Trophoblast cell (in vitro differentiated cells and primary cell): ENCODE results near the gene SREBF2.
A peak's percentile ranks its signal among the peaks of the same experiment; 100 is the strongest.

Experiments
- DNase-seq, 2 donors: peaks; one replicate each; pipeline ENCODE4 v3.0.0-alpha.2; 2016
- H2AFZ ChIP-seq: 2 replicates; pipeline ENCODE4 v1.6.1; 2013; ENCODE audit warnings: low read length, moderate library complexity, mild to moderate bottlenecking; ENCODE audit not compliant: insufficient read depth, poor library complexity
- H2AK5ac ChIP-seq: 2 replicates; pipeline ENCODE4 v1.6.1; 2013; ENCODE audit warnings: mild to moderate bottlenecking, low read length
- H2BK120ac ChIP-seq: 2 replicates; pipeline ENCODE4 v1.6.1; 2013; ENCODE audit warnings: low read length, mild to moderate bottlenecking, moderate library complexity; ENCODE audit not compliant: insufficient read depth, poor library complexity
- H2BK12ac ChIP-seq: 2 replicates; pipeline ENCODE4 v1.6.1; 2013; ENCODE audit warnings: mild to moderate bottlenecking, low read length, moderate library complexity
- H2BK5ac ChIP-seq: 2 replicates; pipeline ENCODE4 v1.6.1; 2013; ENCODE audit warnings: low read length, low read depth, moderate library complexity, mild to moderate bottlenecking; ENCODE audit not compliant: poor library complexity
- H3K14ac ChIP-seq: 2 replicates; pipeline ENCODE4 v1.6.1; 2013; ENCODE audit warnings: mild to moderate bottlenecking, low read length
- H3K18ac ChIP-seq: 2 replicates; pipeline ENCODE4 v1.6.1; 2013; ENCODE audit warnings: mild to moderate bottlenecking, low read length
- H3K23ac ChIP-seq: 2 replicates; pipeline ENCODE4 v1.6.1; 2013; ENCODE audit warnings: low read length
- H3K27ac ChIP-seq: 2 replicates; pipeline ENCODE4 v1.5.1; 2013; ENCODE audit warnings: low read depth, mild to moderate bottlenecking, inconsistent platforms, low read length, moderate library complexity
- H3K27me3 ChIP-seq: 2 replicates; pipeline ENCODE4 v1.6.1; 2013; ENCODE audit warnings: inconsistent platforms, mild to moderate bottlenecking, low read length, moderate library complexity; ENCODE audit not compliant: insufficient read depth
- H3K36me3 ChIP-seq, 2 experiments: 1 replicate in 1 of 2; 2 replicates in 1 of 2; pipeline ENCODE4 v1.6.1; 2013; ENCODE audit warnings: low read length in 2 of 2, mild to moderate bottlenecking in 2 of 2, moderate library complexity in 1 of 2; ENCODE audit not compliant: insufficient read depth in 2 of 2, control insufficient read depth in 1 of 2
- H3K4ac ChIP-seq: 2 replicates; pipeline ENCODE4 v1.6.1; 2013; ENCODE audit warnings: low read depth, mild to moderate bottlenecking, low read length, moderate library complexity
- H3K4me1 ChIP-seq, 2 experiments: 1 replicate in 1 of 2; 2 replicates in 1 of 2; pipeline ENCODE4 v1.6.1; 2013; ENCODE audit warnings: low read length in 2 of 2, mild to moderate bottlenecking in 2 of 2, moderate library complexity in 1 of 2; ENCODE audit not compliant: insufficient read depth in 2 of 2, control insufficient read depth in 1 of 2
- H3K4me2 ChIP-seq: 2 replicates; pipeline ENCODE4 v1.6.1; 2013; ENCODE audit warnings: inconsistent platforms, mild to moderate bottlenecking, low read length, moderate library complexity
- H3K4me3 ChIP-seq: 2 replicates; pipeline ENCODE4 v1.5.1; 2013; ENCODE audit warnings: mild to moderate bottlenecking, low read depth, low read length, inconsistent platforms
- H3K79me1 ChIP-seq: one replicate; pipeline ENCODE4 v1.6.1; 2013; ENCODE audit warnings: low read length
- H3K79me2 ChIP-seq: 2 replicates; pipeline ENCODE4 v1.6.1; 2013; ENCODE audit warnings: low read length, mild to moderate bottlenecking; ENCODE audit not compliant: control insufficient read depth, insufficient read depth, poor library complexity
- H3K9ac ChIP-seq: 2 replicates; pipeline ENCODE4 v1.6.1; 2013; ENCODE audit warnings: mild to moderate bottlenecking, low read length
- H3K9me3 ChIP-seq: 2 replicates; pipeline ENCODE4 v1.6.1; 2013; ENCODE audit warnings: low read depth, mild to moderate bottlenecking, control low read depth, inconsistent platforms, low read length; ENCODE audit not compliant: insufficient read depth
- H4K12ac ChIP-seq: 2 replicates; pipeline ENCODE4 v1.6.1; 2013; ENCODE audit warnings: low read depth, mild to moderate bottlenecking, low read length, moderate library complexity
- H4K8ac ChIP-seq: 2 replicates; pipeline ENCODE4 v1.6.1; 2013; ENCODE audit warnings: low read depth, mild to moderate bottlenecking, low read length, moderate library complexity
- H4K91ac ChIP-seq: one replicate; pipeline ENCODE4 v1.6.1; 2013; ENCODE audit warnings: low read depth, mild to moderate bottlenecking, low read length, moderate library complexity
- WGBS: extraction: QIAGEN DNeasy Blood & Tissue Kit; methylation state at CpG from one replicate; pipeline ENCODE4 v1.1.7; 2013; ENCODE audit warnings: missing lambda C conversion rate; ENCODE audit not compliant: insufficient read length, insufficient coverage; ENCODE audit errors: extremely low coverage; 5-methylcytosine and 5-hydroxymethylcytosine counted together

The SREBF2 gene

GRCh38 chr22:41940832-41941765 lies 108.2 kb downstream of the SREBF2 start:
- H4K12ac ChIP-seq: no peak overlapping the region
- no peak overlapping the region for H3K18ac ChIP-seq
- no peak overlapping the region for H3K14ac ChIP-seq
- H2BK120ac ChIP-seq: no peak overlapping the region
- H3K9me3 ChIP-seq: no peaks in the 10 kb centered on the region
- no peaks in the 10 kb centered on the region for H3K79me1 ChIP-seq
- H2AK5ac ChIP-seq: no peak overlapping the region
- peaks cover 5 to 6% of the 10 kb centered on the region in 2 experiments for H3K4me1 ChIP-seq
- H3K4me3 ChIP-seq: no peak overlapping the region
- H3K27ac ChIP-seq: no peak overlapping the region
- H3K4ac ChIP-seq: no peak overlapping the region
- no peak overlapping the region for H3K4me2 ChIP-seq
- H4K91ac ChIP-seq: no peak overlapping the region
- H3K27me3 ChIP-seq: no peaks in the 10 kb centered on the region
- WGBS: no CpG with 5 or more reads among the region's 13 CpGs
- H2BK12ac ChIP-seq: no peak overlapping the region
- H3K36me3 ChIP-seq: peaks cover 27 to 29% of the 10 kb centered on the region in 2 experiments
- no peak overlapping the region for H2AFZ ChIP-seq
- DNase-seq: peak; percentile 93 to 96
- H3K79me2 ChIP-seq: no peaks in the 10 kb centered on the region
- no peak overlapping the region for H4K8ac ChIP-seq
- H3K9ac ChIP-seq: no peak overlapping the region
- H2BK5ac ChIP-seq: no peak overlapping the region
- H3K23ac ChIP-seq: no peak overlapping the region

GRCh38 chr22:41943661-41944209 lies 110.8 kb downstream of the SREBF2 start:
- Histone ChIP-seq H3K4me1 (peaks cover 8% of the 10 kb centered on the region in 2 experiments), H4K12ac (no peak overlapping the region), H3K9me3 (no peaks in the 10 kb centered on the region), H3K4me2 (no peak overlapping the region), H2AK5ac (no peak overlapping the region), H3K23ac (no peak overlapping the region), H3K79me1 (peaks cover 6% of the 10 kb centered on the region), H3K4me3 (no peak overlapping the region), H4K8ac (no peak overlapping the region), H3K18ac (no peak overlapping the region), H3K27ac (no peak overlapping the region), H2BK120ac (no peak overlapping the region), H3K4ac (no peak overlapping the region), H2AFZ (no peak overlapping the region), H3K79me2 (no peaks in the 10 kb centered on the region), H3K14ac (no peak overlapping the region), H2BK5ac (no peak overlapping the region), H4K91ac (no peak overlapping the region), H3K36me3 (peaks cover 21 to 25% of the 10 kb centered on the region in 2 experiments), H2BK12ac (no peak overlapping the region), H3K9ac (no peak overlapping the region), H3K27me3 (no peaks in the 10 kb centered on the region)
- no peak for DNase-seq
- WGBS: no CpG with 5 or more reads among the region's 9 CpGs

- Histone ChIP-seq H4K91ac (peak within 1 kb of the TSS; percentile 70), H4K8ac (peak within 1 kb of the TSS; percentile 41), H3K36me3 (peaks cover 14 to 17% of the 10 kb centered on the region in 2 experiments), H3K9me3 (no peaks in the 10 kb centered on the region), H3K4me1 (peaks cover 8% of the 10 kb centered on the region in 2 experiments), H3K79me1 (peaks cover 6% of the 10 kb centered on the region), H3K4me2 (peak within 1 kb of the TSS; percentile 92), H3K27ac (peak within 1 kb of the TSS; percentile 23), H3K14ac (peak within 1 kb of the TSS; percentile 69), H3K27me3 (no peaks in the 10 kb centered on the region), H2BK120ac (no peak within 1 kb of the TSS), H4K12ac (peak within 1 kb of the TSS; percentile 56), H2BK12ac (peak within 1 kb of the TSS; percentile 60), H3K79me2 (no peaks in the 10 kb centered on the region), H2BK5ac (peak within 1 kb of the TSS; percentile 5), H3K4ac (peak within 1 kb of the TSS; percentile 31), H3K18ac (peak within 1 kb of the TSS; percentile 63), H3K9ac (peak within 1 kb of the TSS; percentile 70), H3K23ac (no peak within 1 kb of the TSS), H3K4me3 (peak within 1 kb of the TSS; percentile 91), H2AK5ac (no peak within 1 kb of the TSS), H2AFZ (peak within 1 kb of the TSS; percentile 75)
- WGBS: no CpG with 5 or more reads among the region's 56 CpGs
- peak; percentile 95 to 96 for DNase-seq
These were observed 113.9 kb downstream of the SREBF2 start, which contains the start of gene CENPM for GRCh38 chr22:41946629-41947423. Gene CENPM (minus strand): TSS chr22:41947152. CDS start chr22:41947076, 76 bp downstream.

GRCh38 chr22:41947424-41948080 lies 114.6 kb downstream of the SREBF2 start:
- no CpG with 5 or more reads among the region's 21 CpGs for WGBS

More at GRCh38 chr22:41947424-41948080, 114.6 kb downstream of the SREBF2 start:
- Histone ChIP-seq H3K27ac (no peak overlapping the region), H3K23ac (no peak overlapping the region), H2BK12ac (peak overlapping the region; percentile 60), H3K4ac (no peak overlapping the region), H3K9me3 (no peaks in the 10 kb centered on the region), H4K8ac (peak overlapping the region; percentile 9), H3K4me1 (peaks cover 8% of the 10 kb centered on the region in 2 experiments), H3K79me1 (peaks cover 6% of the 10 kb centered on the region), H3K36me3 (peaks cover 14 to 15% of the 10 kb centered on the region in 2 experiments), H3K4me2 (peak overlapping the region; percentile 79), H2BK120ac (no peak overlapping the region), H3K14ac (no peak overlapping the region), H2BK5ac (no peak overlapping the region), H3K4me3 (no peak overlapping the region), H3K18ac (no peak overlapping the region), H3K9ac (no peak overlapping the region), H4K91ac (peak overlapping the region; percentile 38), H4K12ac (peak overlapping the region; percentile 37), H3K27me3 (no peaks in the 10 kb centered on the region), H2AFZ (no peak overlapping the region), H2AK5ac (no peak overlapping the region), H3K79me2 (no peaks in the 10 kb centered on the region)
- DNase-seq: no peak
